HG03175 (cell line): ENCODE results near the gene RAB36.

Experiments used
- ATAC-seq: cut with Tn5 transposase; IDR thresholded peaks from one replicate; pipeline ENCODE4 v1.9.1; 2021; ENCODE audit warnings: mild to moderate bottlenecking, moderate library complexity; ENCODE audit not compliant: unreplicated experiment

RAB36 gene

GRCh38 chr22:23144932-23145877, at the start of gene RAB36:
RAB36 (plus strand) TSS chr22:23145477; CDS start chr22:23146617, 1,140 bp downstream.
- no peak for ATAC-seq

DNA sequence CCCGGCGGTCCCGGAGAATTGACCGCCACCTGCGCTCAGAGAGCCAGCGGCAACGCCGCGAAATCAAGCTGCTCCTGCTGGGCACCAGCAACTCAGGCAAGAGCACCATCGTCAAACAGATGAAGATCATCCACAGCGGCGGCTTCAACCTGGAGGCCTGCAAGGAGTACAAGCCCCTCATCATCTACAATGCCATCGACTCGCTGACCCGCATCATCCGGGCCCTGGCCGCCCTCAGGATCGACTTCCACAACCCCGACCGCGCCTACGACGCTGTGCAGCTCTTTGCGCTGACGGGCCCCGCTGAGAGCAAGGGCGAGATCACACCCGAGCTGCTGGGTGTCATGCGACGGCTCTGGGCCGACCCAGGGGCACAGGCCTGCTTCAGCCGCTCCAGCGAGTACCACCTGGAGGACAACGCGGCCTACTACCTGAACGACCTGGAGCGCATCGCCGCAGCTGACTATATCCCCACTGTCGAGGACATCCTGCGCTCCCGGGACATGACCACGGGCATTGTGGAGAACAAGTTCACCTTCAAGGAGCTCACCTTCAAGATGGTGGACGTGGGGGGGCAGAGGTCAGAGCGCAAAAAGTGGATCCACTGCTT, 49.4 kb upstream of the RAB36 start:
- no peak for ATAC-seq

- no peak for ATAC-seq
Measured at GRCh38 chr22:23097412-23098229, 47.7 kb upstream of the RAB36 start.

DNA sequence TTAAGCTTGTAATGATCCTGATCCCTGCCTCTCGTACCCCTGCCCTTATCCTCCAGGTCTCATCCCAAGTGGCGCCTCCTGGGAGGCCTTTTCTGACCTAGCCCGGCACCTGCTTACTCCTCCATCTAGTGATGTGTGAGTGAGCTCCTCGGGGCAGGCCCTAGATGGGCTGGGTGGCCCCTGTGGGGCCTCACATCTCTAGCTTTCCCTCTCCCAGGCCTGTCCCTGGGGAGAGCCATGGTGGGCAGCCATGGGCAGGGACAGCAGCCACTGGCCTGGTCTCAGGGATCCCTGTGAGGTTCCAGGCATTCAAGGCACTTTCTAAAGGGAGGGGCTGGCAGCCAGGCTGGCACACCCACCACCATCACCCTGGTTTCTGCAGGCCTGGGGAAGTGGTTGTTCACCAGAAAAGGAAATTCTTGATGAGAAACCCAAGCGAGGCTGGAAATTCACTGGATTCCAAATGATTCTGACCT, 47.0 kb upstream of the RAB36 start:
- ATAC-seq = no peak

DNA sequence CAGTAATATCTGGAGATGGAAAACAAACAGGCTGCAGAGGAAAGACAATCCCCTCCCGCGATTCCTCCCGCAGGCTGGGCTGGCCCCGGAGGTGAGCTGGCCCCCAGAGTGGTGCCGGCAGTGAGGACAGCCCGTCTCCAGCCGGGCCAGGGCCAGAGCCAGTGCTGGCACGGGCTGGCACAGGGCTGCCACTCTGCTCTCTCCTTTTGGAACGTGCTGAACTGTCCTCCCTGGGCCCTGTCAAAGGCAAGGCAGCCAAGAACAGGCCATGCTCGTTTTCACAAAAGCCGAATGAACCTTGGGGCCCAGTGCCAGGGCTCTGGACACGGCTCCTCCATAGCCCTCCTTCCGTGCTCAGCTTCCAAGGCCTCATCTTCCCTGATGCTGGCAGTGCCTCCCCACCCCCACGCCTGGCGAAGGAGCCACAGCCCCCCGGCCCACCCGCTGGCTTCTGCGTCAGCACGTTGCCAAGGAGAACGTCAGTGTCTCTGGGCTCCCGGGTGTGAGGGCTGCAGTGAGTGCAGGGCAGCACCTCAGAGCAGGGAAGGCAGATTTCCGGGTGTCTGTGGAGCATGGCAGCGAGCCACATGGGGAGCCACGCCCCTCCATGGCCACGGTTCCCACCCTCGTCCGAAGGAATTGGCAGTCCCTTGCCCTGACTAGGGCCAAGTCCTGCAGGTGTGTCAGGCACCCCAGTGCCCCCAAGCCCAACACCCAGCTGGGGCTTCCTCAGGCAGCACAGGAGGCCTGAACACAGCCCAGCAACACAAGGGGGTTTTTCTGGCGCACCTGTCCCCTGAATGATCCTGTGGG, 46.4 kb upstream of the RAB36 start:
- ATAC-seq = no peak

DNA sequence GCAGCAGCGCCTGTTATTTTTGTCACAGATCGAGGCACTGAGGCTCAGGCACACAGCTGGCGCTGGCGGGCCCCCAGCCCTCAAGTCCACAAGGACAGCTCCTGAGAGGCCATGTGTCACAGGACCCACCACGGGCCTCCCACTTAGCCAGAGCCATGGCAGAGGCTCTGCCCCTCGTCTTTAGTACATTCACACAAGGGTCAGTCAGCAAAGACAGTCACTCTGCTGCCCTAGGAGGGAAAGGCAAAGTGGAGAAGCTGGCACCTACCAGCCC, 45.8 kb upstream of the RAB36 start:
- ATAC-seq = no peak

- no peak for ATAC-seq
Measured at GRCh38 chr22:23100124-23100801, 45.0 kb upstream of the RAB36 start.

DNA sequence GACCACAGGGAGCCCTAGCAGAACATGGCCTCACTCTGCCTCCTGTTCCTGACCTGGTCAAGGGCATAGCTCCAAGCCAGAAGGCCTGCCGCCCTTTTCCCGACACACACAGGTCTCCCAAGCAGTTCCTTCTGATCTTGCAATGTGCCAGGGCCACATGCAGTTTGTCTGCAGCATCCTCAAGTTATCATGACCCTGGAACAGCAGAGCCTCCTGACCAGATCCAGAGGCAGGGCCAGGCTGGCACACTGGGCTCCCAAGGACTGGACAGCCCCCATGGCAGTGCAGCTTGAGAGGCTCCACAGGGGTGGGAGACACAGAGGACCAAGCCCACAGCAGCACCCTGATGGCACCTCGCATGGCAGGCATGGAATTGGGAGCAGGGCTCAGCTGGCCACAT, 43.8 kb upstream of the RAB36 start:
- no peak for ATAC-seq

GRCh38 chr22:23102002-23102655, 43.1 kb upstream of the RAB36 start:
- no peak for ATAC-seq

GRCh38 chr22:23102776-23103175, 42.5 kb upstream of the RAB36 start:
- no peak for ATAC-seq

- no peak for ATAC-seq
Measured at GRCh38 chr22:23103199-23103954, 41.9 kb upstream of the RAB36 start.

DNA sequence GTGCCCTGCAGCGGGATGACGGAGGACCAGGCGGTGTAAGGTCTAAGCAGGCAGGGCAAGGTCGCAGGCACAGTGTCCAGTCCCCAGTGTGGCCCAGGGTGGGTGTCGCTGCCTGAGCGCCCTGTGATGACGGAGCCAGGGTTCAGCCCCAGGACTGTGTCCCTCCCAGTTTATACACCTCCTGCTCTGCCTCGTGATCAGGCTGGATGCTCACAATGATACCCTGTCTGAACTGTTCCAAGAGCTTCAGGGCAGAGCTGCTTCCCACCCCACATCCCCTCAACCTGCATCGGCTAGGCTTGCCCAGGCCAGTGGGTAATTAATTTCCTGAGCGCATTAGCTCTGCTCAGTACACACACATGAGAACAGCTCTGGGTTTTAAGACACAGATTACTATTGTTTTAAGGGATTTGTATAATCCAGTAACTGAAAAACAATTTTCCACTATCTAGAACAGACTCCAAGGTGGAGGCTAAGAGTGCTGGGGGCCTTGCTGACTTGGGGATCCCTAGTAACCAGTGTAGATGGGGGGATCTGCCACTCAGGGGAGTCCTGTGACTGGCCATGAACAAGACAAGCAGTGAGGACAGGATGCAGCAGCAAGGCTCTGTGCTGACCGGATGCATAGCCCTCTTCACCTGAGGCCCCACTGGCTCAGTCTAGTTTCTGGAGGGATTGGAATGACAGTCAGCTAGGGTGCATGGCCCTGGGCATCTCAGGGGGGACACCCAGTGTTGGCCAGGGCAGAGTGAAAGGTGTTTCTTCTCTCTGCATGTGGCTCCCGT, 40.9 kb upstream of the RAB36 start:
- ATAC-seq = no peak

- ATAC-seq = no peak
Measured at GRCh38 chr22:23105304-23105703, 40.0 kb upstream of the RAB36 start.

DNA sequence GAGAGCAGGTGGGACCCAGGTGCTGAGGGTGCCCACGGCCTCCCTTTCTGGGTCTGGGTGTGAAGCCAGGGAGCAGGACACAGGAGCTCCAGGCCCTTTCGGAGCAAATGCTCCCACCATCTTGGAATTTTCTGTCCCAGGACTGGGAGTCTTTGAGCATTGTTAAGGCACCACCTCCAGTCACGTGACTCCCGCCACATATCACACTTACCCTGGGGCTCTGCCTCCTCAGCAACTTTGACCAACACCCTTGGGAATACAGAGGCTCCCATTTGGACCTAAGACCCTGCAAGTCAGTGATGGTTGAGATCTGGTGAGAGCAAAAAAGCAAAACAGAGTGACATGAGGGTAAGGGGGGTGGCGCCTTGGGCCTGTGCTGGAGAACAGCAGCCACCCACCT, 39.4 kb upstream of the RAB36 start:
- no peak for ATAC-seq

DNA sequence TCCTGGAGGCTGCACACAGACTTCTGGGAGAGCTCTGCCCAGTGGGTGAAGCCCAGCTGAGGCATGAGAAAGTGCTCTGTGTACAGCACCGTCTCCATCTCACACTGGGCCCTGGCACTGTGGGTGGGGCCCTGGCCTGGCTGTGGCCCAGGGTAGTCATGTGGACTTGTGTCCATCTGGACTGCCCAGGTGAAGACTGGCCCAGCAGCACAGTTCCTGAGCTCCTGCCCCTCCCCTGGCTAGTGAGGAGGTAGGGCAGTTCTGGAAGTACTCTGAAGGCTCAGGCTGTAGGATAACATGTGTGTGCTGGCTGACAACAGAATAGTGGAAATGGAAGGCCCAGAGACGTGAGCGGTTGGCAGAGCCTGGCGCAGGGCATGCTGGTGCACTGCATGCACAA, 38.9 kb upstream of the RAB36 start:
- ATAC-seq = no peak

GRCh38 chr22:23106906-23107367, 38.3 kb upstream of the RAB36 start:
- no peak for ATAC-seq

- ATAC-seq = no peak
Measured at GRCh38 chr22:23107487-23108248, 37.6 kb upstream of the RAB36 start.
